Measurements from ENCODE around the gene OR10G7. TPM values are rescaled to one million over a fixed set of nuclear protein-coding genes. Genes with fewer than 3 reads are reported as not detected.

OR10G7 gene
- total and polyA plus RNA-seq, 10 of the 15 experiments (the other 5 are each of a cell fraction or from before 2014, with no cell fraction given): not detected

DNA sequence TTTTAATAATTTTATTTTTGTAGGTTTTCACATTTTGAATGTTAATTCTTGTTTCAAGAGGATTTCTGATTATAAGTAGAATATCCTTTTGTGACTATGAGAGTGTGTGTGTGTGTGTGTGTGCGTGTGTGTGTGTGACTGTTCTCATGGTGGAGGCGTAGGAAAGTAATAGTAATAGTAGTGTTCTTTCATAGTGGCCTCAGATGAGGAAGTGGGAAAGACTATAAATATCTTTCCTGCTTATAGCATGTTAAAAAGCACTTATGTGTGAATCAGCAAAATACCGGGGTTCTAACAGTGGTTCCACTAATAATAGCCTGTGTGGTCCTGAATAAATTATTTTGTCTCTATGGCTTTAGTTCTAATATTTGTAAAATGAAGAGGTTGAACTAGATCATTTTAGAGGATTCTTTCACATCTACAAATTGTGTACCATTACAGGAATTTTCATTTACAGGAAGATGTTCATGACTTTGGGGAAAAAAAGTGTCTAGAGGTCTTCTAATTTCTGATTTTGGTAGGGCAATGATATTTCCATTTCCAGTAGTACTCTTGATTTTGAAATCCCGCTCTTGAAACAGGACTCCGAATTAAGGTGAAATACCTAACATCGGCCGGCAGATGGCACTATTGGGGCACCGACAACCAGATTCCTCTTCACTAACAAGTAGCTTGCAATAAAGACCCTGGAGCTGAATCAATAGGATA lies 29.9 kb upstream of the OR10G7 start (continued):
- TF ChIP-seq, protein P1, sequence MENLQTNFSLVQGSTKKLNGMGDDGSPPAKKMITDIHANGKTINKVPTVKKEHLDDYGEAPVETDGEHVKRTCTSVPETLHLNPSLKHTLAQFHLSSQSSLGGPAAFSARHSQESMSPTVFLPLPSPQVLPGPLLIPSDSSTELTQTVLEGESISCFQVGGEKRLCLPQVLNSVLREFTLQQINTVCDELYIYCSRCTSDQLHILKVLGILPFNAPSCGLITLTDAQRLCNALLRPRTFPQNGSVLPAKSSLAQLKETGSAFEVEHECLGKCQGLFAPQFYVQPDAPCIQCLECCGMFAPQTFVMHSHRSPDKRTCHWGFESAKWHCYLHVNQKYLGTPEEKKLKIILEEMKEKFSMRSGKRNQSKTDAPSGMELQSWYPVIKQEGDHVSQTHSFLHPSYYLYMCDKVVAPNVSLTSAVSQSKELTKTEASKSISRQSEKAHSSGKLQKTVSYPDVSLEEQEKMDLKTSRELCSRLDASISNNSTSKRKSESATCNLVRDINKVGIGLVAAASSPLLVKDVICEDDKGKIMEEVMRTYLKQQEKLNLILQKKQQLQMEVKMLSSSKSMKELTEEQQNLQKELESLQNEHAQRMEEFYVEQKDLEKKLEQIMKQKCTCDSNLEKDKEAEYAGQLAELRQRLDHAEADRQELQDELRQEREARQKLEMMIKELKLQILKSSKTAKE (IDR thresholded peaks at IDR 0.05; ENCODE audit: low read depth, poor library complexity, severe bottlenecking): peak; percentile 47
- TF ChIP-seq YBX1 (IDR thresholded peaks at IDR 0.05): no peak
- peak; percentile 91; the same call in 1 of the 2 replicates for TF ChIP-seq BACH1 (IDR thresholded peaks at IDR 0.05; ENCODE audit: borderline replicate concordance)
- peak; percentile 79 for TF ChIP-seq RAD21 (IDR thresholded peaks at IDR 0.05; ENCODE audit: insufficient read depth, low read depth, low read length)
- TF ChIP-seq PAX5 (IDR thresholded peaks at IDR 0.05; ENCODE audit: borderline replicate concordance, low read depth, low read length): peak; percentile 71; the same call in 1 of the 2 replicates
- TF ChIP-seq HDAC6 (IDR thresholded peaks at IDR 0.05; ENCODE audit: unreplicated experiment): no peak
- TF ChIP-seq BCL11A (IDR thresholded peaks at IDR 0.05; ENCODE audit: low read depth, low read length): peak; percentile 87
- no peak for TF ChIP-seq CBX3 (IDR thresholded peaks at IDR 0.05; ENCODE audit: borderline replicate concordance, low read depth)
- no peak for TF ChIP-seq NFYA (IDR thresholded peaks at IDR 0.05; ENCODE audit: borderline replicate concordance, low read depth, low read length)
- TF ChIP-seq SUZ12 (IDR thresholded peaks at IDR 0.05; ENCODE audit: unreplicated experiment): no peak
- TF ChIP-seq, protein P2, sequence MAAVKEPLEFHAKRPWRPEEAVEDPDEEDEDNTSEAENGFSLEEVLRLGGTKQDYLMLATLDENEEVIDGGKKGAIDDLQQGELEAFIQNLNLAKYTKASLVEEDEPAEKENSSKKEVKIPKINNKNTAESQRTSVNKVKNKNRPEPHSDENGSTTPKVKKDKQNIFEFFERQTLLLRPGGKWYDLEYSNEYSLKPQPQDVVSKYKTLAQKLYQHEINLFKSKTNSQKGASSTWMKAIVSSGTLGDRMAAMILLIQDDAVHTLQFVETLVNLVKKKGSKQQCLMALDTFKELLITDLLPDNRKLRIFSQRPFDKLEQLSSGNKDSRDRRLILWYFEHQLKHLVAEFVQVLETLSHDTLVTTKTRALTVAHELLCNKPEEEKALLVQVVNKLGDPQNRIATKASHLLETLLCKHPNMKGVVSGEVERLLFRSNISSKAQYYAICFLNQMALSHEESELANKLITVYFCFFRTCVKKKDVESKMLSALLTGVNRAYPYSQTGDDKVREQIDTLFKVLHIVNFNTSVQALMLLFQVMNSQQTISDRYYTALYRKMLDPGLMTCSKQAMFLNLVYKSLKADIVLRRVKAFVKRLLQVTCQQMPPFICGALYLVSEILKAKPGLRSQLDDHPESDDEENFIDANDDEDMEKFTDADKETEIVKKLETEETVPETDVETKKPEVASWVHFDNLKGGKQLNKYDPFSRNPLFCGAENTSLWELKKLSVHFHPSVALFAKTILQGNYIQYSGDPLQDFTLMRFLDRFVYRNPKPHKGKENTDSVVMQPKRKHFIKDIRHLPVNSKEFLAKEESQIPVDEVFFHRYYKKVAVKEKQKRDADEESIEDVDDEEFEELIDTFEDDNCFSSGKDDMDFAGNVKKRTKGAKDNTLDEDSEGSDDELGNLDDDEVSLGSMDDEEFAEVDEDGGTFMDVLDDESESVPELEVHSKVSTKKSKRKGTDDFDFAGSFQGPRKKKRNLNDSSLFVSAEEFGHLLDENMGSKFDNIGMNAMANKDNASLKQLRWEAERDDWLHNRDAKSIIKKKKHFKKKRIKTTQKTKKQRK (IDR thresholded peaks at IDR 0.05; ENCODE audit: low read depth, low read length): no peak
- TF ChIP-seq MEF2B (IDR thresholded peaks at IDR 0.05; ENCODE audit: partially characterized antibody, poor library complexity, severe bottlenecking): peak; percentile 95
- TF ChIP-seq NFXL1 (IDR thresholded peaks at IDR 0.05; ENCODE audit: borderline replicate concordance): no peak
- TF ChIP-seq CHD4 (IDR thresholded peaks at IDR 0.05): no peak
- TF ChIP-seq MYB (IDR thresholded peaks at IDR 0.05; ENCODE audit: borderline replicate concordance, low read depth, low read length): no peak
- peak; percentile 82 to 90; a peak in 3 of 4 replicates for TF ChIP-seq EP300 (IDR thresholded peaks at IDR 0.05; ENCODE audit: borderline replicate concordance in 1 of 2, control insufficient read depth in 1 of 2, low read depth in 2 of 2, low read length in 2 of 2)
- no peak for TF ChIP-seq WRNIP1 (IDR thresholded peaks at IDR 0.05; ENCODE audit: borderline replicate concordance, low read depth, low read length)
- no peak for TF ChIP-seq NFYB (IDR thresholded peaks at IDR 0.05; ENCODE audit: insufficient read depth, low read depth, low read length)
- TF ChIP-seq, protein P3, sequence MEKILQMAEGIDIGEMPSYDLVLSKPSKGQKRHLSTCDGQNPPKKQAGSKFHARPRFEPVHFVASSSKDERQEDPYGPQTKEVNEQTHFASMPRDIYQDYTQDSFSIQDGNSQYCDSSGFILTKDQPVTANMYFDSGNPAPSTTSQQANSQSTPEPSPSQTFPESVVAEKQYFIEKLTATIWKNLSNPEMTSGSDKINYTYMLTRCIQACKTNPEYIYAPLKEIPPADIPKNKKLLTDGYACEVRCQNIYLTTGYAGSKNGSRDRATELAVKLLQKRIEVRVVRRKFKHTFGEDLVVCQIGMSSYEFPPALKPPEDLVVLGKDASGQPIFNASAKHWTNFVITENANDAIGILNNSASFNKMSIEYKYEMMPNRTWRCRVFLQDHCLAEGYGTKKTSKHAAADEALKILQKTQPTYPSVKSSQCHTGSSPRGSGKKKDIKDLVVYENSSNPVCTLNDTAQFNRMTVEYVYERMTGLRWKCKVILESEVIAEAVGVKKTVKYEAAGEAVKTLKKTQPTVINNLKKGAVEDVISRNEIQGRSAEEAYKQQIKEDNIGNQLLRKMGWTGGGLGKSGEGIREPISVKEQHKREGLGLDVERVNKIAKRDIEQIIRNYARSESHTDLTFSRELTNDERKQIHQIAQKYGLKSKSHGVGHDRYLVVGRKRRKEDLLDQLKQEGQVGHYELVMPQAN (conservative IDR thresholded peaks at IDR 0.05): no peak
- TF ChIP-seq POU2F2 (IDR thresholded peaks at IDR 0.05; ENCODE audit: borderline replicate concordance, low read depth, low read length): 0 out of 3 replicates have a peak, but pooled peaks have one; percentile 37
- TF ChIP-seq SRF (IDR thresholded peaks at IDR 0.05; ENCODE audit: low read depth in 2 of 2, low read length in 2 of 2): no peak
- no peak for TF ChIP-seq CHD1 (IDR thresholded peaks at IDR 0.05; ENCODE audit: low read depth, low read length)
- no peak for TF ChIP-seq SUPT20H (IDR thresholded peaks at IDR 0.05; ENCODE audit: borderline replicate concordance, control insufficient read depth, low read depth, low read length)
